Nephron (organoid): ENCODE results near the gene MC5R.

ENCODE experiments used
- H3K27ac Mint-ChIP-seq, 3 experiments: 2 replicates each; pipeline ENCODE4 v1.8.0; 2020; ENCODE audit warnings: mixed read lengths in 3 of 3, mild to moderate bottlenecking in 2 of 3, moderate library complexity in 1 of 3
- H3K27me3 Mint-ChIP-seq: 2 replicates; pipeline ENCODE4 v1.8.0; 2021; ENCODE audit warnings: low read depth, mild to moderate bottlenecking, moderate library complexity, mixed read lengths
- H3K36me3 Mint-ChIP-seq: 2 replicates; pipeline ENCODE4 v1.8.0; 2020; ENCODE audit warnings: low read depth, mixed read lengths
- H3K4me1 Mint-ChIP-seq: 2 replicates; pipeline ENCODE4 v1.8.0; 2020; ENCODE audit warnings: mixed read lengths
- H3K4me3 Mint-ChIP-seq, 3 experiments: 2 replicates each; pipeline ENCODE4 v1.8.0; 2020; ENCODE audit warnings: mild to moderate bottlenecking in 3 of 3, mixed read lengths in 3 of 3, moderate library complexity in 2 of 3
- H3K9me3 Mint-ChIP-seq: 2 replicates; pipeline ENCODE4 v1.8.0; 2020; ENCODE audit warnings: mixed read lengths
- CTCF ChIP-seq, 3 experiments: fragments of 200-600 bp; sonication (generic); IDR thresholded peaks; one replicate each; pipeline ENCODE4 v1.5.0; 2021; ENCODE audit warnings: antibody characterized with exemption in 3 of 3; ENCODE audit not compliant: unreplicated experiment in 3 of 3

The MC5R gene

GRCh38 chr18:13826209-13826608 is 2.3 kb downstream of the MC5R start:
- H3K9me3 Mint-ChIP-seq, result no peaks in the 10 kb centered on the region
- no peak for TF ChIP-seq CTCF (IDR thresholded peaks at IDR 0.05; ENCODE audit: unreplicated experiment in 3 of 3)
- no peak overlapping the region for H3K27ac Mint-ChIP-seq

GRCh38 chr18:13831864-13832508 is 8.0 kb downstream of the MC5R start:
- no peaks in the 10 kb centered on the region for H3K4me1 Mint-ChIP-seq
- peaks cover 25% of the 10 kb centered on the region for H3K27me3 Mint-ChIP-seq
- no peak for TF ChIP-seq CTCF (IDR thresholded peaks at IDR 0.05; ENCODE audit: unreplicated experiment in 3 of 3)
- H3K4me3 Mint-ChIP-seq, result no peak overlapping the region
- H3K9me3 Mint-ChIP-seq, result no peaks in the 10 kb centered on the region
- H3K36me3 Mint-ChIP-seq, result no peaks in the 10 kb centered on the region
- no peak overlapping the region for H3K27ac Mint-ChIP-seq

More at GRCh38 chr18:13826209-13826608, 2.3 kb downstream of the MC5R start:
- H3K4me3 Mint-ChIP-seq, result no peak overlapping the region
- no peaks in the 10 kb centered on the region for H3K4me1 Mint-ChIP-seq
- H3K27me3 Mint-ChIP-seq, result peaks cover 57% of the 10 kb centered on the region
- no peaks in the 10 kb centered on the region for H3K36me3 Mint-ChIP-seq

GRCh38 chr18:13834496-13835015 is 10.6 kb downstream of the MC5R start:
- no peak for TF ChIP-seq CTCF (IDR thresholded peaks at IDR 0.05; ENCODE audit: unreplicated experiment in 3 of 3)
- Mint-ChIP-seq H3K9me3 (no peaks in the 10 kb centered on the region), H3K4me3 (no peak overlapping the region), H3K4me1 (no peaks in the 10 kb centered on the region), H3K27me3 (peaks cover 20% of the 10 kb centered on the region), H3K36me3 (no peaks in the 10 kb centered on the region), H3K27ac (no peak overlapping the region)

- Mint-ChIP-seq H3K9me3 (no peaks in the 10 kb centered on the region), H3K27ac (no peak overlapping the region), H3K36me3 (no peaks in the 10 kb centered on the region), H3K4me3 (no peak overlapping the region), H3K4me1 (no peaks in the 10 kb centered on the region), H3K27me3 (peaks cover 20% of the 10 kb centered on the region)
- TF ChIP-seq CTCF (IDR thresholded peaks at IDR 0.05; ENCODE audit: unreplicated experiment in 3 of 3), result no peak
Observed at GRCh38 chr18:13835202-13835601, 11.3 kb downstream of the MC5R start.

- Mint-ChIP-seq H3K27ac (no peak overlapping the region), H3K9me3 (peaks cover under 1% of the 10 kb centered on the region)
Observed at GRCh38 chr18:13836559-13836958, 12.6 kb downstream of the MC5R start.

More at GRCh38 chr18:13836559-13836958, 12.6 kb downstream of the MC5R start:
- Mint-ChIP-seq H3K4me3 (no peak overlapping the region), H3K27me3 (peaks cover 9% of the 10 kb centered on the region), H3K4me1 (no peaks in the 10 kb centered on the region), H3K36me3 (no peaks in the 10 kb centered on the region)
- TF ChIP-seq CTCF (IDR thresholded peaks at IDR 0.05; ENCODE audit: unreplicated experiment in 3 of 3), result no peak
